ENCODE data around the gene NOP53. TPM values are rescaled to one million over a fixed set of nuclear protein-coding genes. Genes with fewer than 3 reads are reported as not detected.

NOP53 gene
- total and polyA plus RNA-seq, 2 donors (not counting 3 experiments of a cell fraction or from before 2014, with no cell fraction given), result 119 to 150 TPM

DNA sequence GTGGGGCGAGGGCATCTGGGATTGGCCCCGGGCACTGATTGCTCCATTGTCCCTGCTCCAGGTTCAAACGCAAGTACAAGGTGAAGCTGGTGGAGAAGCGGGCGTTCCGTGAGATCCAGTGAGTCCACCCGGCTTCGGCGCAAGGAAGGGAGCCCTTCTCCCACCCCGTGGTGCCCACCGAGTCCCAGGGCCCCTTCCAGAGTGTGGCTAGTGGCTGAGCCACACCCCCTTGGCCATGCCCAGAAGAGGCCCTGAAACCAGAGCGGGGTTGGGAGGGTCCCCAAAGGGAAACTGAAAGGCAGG is 11.2 kb downstream of the NOP53 start:
- dilution Hi-C loops (cut with MboI; ENCODE audit: extremely low pct_ligation_motif_present, low sequenced_read_pairs), result no loop called here
- Histone ChIP-seq H2AFZ (ENCODE audit: low read depth, low read length) (no peak overlapping the region), H3K9me3 (replicated peaks; ENCODE audit: control insufficient read depth, insufficient read depth, low read length) (no peaks in the 10 kb centered on the region), H3K9ac (replicated peaks; ENCODE audit: extremely low read depth, insufficient read depth, low read length) (no peak overlapping the region), H3K79me2 (ENCODE audit: control insufficient read depth, insufficient read depth, low read length) (no peaks in the 10 kb centered on the region), H3K9me1 (replicated peaks; ENCODE audit: control insufficient read depth, extremely low read depth, insufficient read depth, low read length) (no peaks in the 10 kb centered on the region), H3K4me2 (ENCODE audit: insufficient read depth, low read length) (no peak overlapping the region), H3K36me3 (ENCODE audit: control insufficient read depth in 2 of 2, extremely low read depth in 1 of 2, insufficient read depth in 2 of 2, low read length in 2 of 2) (peaks cover 16 to 50% of the 10 kb centered on the region in 2 experiments), H3K4me3 (replicated peaks in 1 of 3; ENCODE audit: insufficient read depth in 1 of 3, low read depth in 1 of 3, low read length in 3 of 3) (no peak overlapping the region), H3K27ac (ENCODE audit: insufficient read depth, low read depth, low read length) (no peak overlapping the region), H3K27me3 (ENCODE audit: control insufficient read depth in 2 of 2, insufficient read depth in 2 of 2, low read length in 2 of 2) (no peaks in the 10 kb centered on the region), H3K4me1 (ENCODE audit: control insufficient read depth, extremely low read depth, insufficient read depth, low read length) (no peaks in the 10 kb centered on the region), H4K20me1 (replicated peaks; ENCODE audit: control insufficient read depth, extremely low read depth, insufficient read depth, low read length) (no peaks in the 10 kb centered on the region)
- no peak for FAIRE-seq
- TF ChIP-seq POLR2A (IDR thresholded peaks at IDR 0.05; ENCODE audit: low read depth, low read length), result no peak
- no peak for TF ChIP-seq EZH2 (IDR thresholded peaks at IDR 0.05; ENCODE audit: borderline replicate concordance, low read depth, low read length, severe bottlenecking)
- TF ChIP-seq POLR2AphosphoS5 (IDR thresholded peaks at IDR 0.05; ENCODE audit: insufficient read depth, low read depth, low read length), result no peak
- no peak for TF ChIP-seq GATA2 (IDR thresholded peaks at IDR 0.05; ENCODE audit: insufficient read depth, insufficient read length, low read depth, low read length)
- no peak for TF ChIP-seq MAX (IDR thresholded peaks at IDR 0.05; ENCODE audit: insufficient read depth, insufficient read length)
- TF ChIP-seq MYC (IDR thresholded peaks at IDR 0.05; ENCODE audit: low read depth, low read length), result no peak
- TF ChIP-seq JUN (IDR thresholded peaks at IDR 0.05; ENCODE audit: borderline replicate concordance, insufficient read depth, insufficient read length, low read depth), result no peak
- no peak for TF ChIP-seq CTCF (IDR thresholded peaks at IDR 0.05; ENCODE audit: extremely low read depth in 1 of 2, insufficient read depth in 1 of 2, low read depth in 1 of 2, low read length in 2 of 2)
- no peak for TF ChIP-seq FOS (IDR thresholded peaks at IDR 0.05; ENCODE audit: borderline replicate concordance, insufficient read depth, low read length)
- POLR2A ChIA-PET, result no interaction called here
- no peak for DNase-seq (ENCODE audit: low read depth, low spot score)
- intact Hi-C loops (cut with micrococcal nuclease), result no loop called here
- CTCF ChIA-PET, result interaction anchor here (1.2 to 2.1 kb wide), 4 partner anchors 9 to 44 kb away, joined by 3 to 8 read pairs (median 4); partner anchors contain the start of gene EHD2
- BruUV-seq (replicated peaks), result no TSS peak

Data from endothelial cell of umbilical vein (primary cell).